H1 (cell line): ENCODE measurements around the gene ASCC2. TPM values are rescaled to one million over a fixed set of nuclear protein-coding genes. Genes with fewer than 3 reads are reported as not detected.

Experiments used
- CTCF ChIA-PET: fragments of 300-600 bp; sonication (Branson Sonifier 250); formaldehyde crosslinking; loops from one replicate; lab custom pipeline; 2021; ENCODE audit not compliant: partially characterized antibody; lab: Charles Lee
- POLR2A ChIA-PET: fragments of 300-600 bp; sonication (Branson Sonifier 250); formaldehyde crosslinking; loops from one replicate; lab custom pipeline; 2021; ENCODE audit warnings: inconsistent platforms; ENCODE audit not compliant: partially characterized antibody; lab: Charles Lee
- DNase-seq, 2 experiments: peaks; one replicate each; pipeline versions ENCODE4 v3.0.0 to v3.0.0-alpha.2; 2010 to 2022; ENCODE audit warnings: low spot score in 2 of 2, low read depth in 1 of 2, mixed read lengths in 1 of 2
- FAIRE-seq: peaks from 2 replicates; lab custom pipeline; 2011; peaks lifted over from hg19 to GRCh38; lab: Jason Lieb, UNC
- H2AFZ ChIP-seq: 2 replicates; pipeline ENCODE4 v1.8.1; 2012; ENCODE audit warnings: low read length, inconsistent platforms
- H2AK5ac ChIP-seq: 2 replicates; pipeline ENCODE4 v1.6.1; 2013; ENCODE audit warnings: low read depth, low read length
- H2BK120ac ChIP-seq: replicated peaks from 2 replicates; pipeline ENCODE3; 2013; ENCODE audit warnings: low read depth, low read length, inconsistent platforms
- H2BK12ac ChIP-seq: 2 replicates; pipeline ENCODE4 v1.6.1; 2013; ENCODE audit warnings: low read depth, low read length
- H2BK15ac ChIP-seq: 2 replicates; pipeline ENCODE4 v1.6.1; 2013; ENCODE audit warnings: low read length
- H2BK20ac ChIP-seq: 2 replicates; pipeline ENCODE4 v1.6.1; 2013; ENCODE audit warnings: low read length
- H2BK5ac ChIP-seq: 2 replicates; pipeline ENCODE4 v1.6.1; 2013; ENCODE audit warnings: low read depth, low read length
- H3K14ac ChIP-seq: 2 replicates; pipeline ENCODE4 v1.6.1; 2013; ENCODE audit warnings: inconsistent platforms; ENCODE audit not compliant: insufficient read length
- H3K18ac ChIP-seq: 2 replicates; pipeline ENCODE4 v1.6.1; 2013; ENCODE audit warnings: low read length; ENCODE audit errors: extremely low read depth
- H3K23ac ChIP-seq: 2 replicates; pipeline ENCODE4 v1.6.1; 2013; ENCODE audit warnings: inconsistent platforms; ENCODE audit not compliant: insufficient read length
- H3K23me2 ChIP-seq: 2 replicates; pipeline ENCODE4 v1.6.1; 2013; ENCODE audit warnings: low read depth, low read length
- H3K27ac ChIP-seq: 2 replicates; pipeline ENCODE4 v1.6.1; 2011; ENCODE audit warnings: low read depth, low read length, inconsistent platforms
- H3K27me3 ChIP-seq, 4 experiments: replicated peaks in 1 of 4; 1 replicate in 1 of 4; 2 replicates in 3 of 4; pipeline versions ENCODE4 v1.6.1 to v1.8.1; 2011 to 2013; ENCODE audit warnings: low read length in 3 of 4, mild to moderate bottlenecking in 3 of 4, inconsistent platforms in 2 of 4, mixed read lengths in 2 of 4, moderate library complexity in 1 of 4; ENCODE audit not compliant: control insufficient read depth in 3 of 4, insufficient read depth in 3 of 4; ENCODE audit errors: extremely low read depth in 1 of 4
- H3K36me3 ChIP-seq, 4 experiments: 2 replicates each; pipeline versions ENCODE4 v1.6.1 to v1.8.1; 2011 to 2013; ENCODE audit warnings: mild to moderate bottlenecking in 4 of 4, low read length in 3 of 4, moderate library complexity in 2 of 4, control low read depth in 1 of 4, inconsistent platforms in 1 of 4; ENCODE audit not compliant: insufficient read depth in 4 of 4, control insufficient read depth in 2 of 4
- H3K4ac ChIP-seq: replicated peaks from 2 replicates; pipeline ENCODE3; 2013; ENCODE audit warnings: low read length, low read depth, mixed read lengths, inconsistent platforms; ENCODE audit not compliant: insufficient read length
- H3K4me1 ChIP-seq, 4 experiments: replicated peaks in 1 of 4; 1 replicate in 1 of 4; 2 replicates in 3 of 4; pipeline versions ENCODE4 v1.6.1 to v1.8.1; 2011 to 2013; ENCODE audit warnings: low read length in 3 of 4, inconsistent platforms in 2 of 4, mixed read lengths in 1 of 4; ENCODE audit not compliant: insufficient read depth in 4 of 4, control insufficient read depth in 3 of 4
- H3K4me2 ChIP-seq, 2 experiments: 2 replicates each; pipeline versions ENCODE4 v1.6.1 to v1.8.1; 2011 to 2013; ENCODE audit warnings: low read depth in 2 of 2, low read length in 2 of 2, control low read depth in 1 of 2, inconsistent platforms in 1 of 2, mild to moderate bottlenecking in 1 of 2; ENCODE audit not compliant: insufficient read depth in 1 of 2
- H3K4me3 ChIP-seq, 4 experiments: fragments of 200-600, 300-600 bp in 1 of 4; sonication (generic), shearing (Covaris generic), sonication (Bioruptor Twin) in 1 of 4; 2 replicates each; pipeline versions ENCODE4 v1.5.1 to v1.8.1; 2011 to 2016; ENCODE audit warnings: low read length in 4 of 4, low read depth in 3 of 4, control low read depth in 2 of 4, inconsistent platforms in 2 of 4, mild to moderate bottlenecking in 2 of 4, mixed read lengths in 1 of 4, moderate library complexity in 1 of 4; ENCODE audit not compliant: insufficient read depth in 2 of 4; ENCODE audit errors: extremely low read depth in 1 of 4
- H3K56ac ChIP-seq: replicated peaks from 2 replicates; pipeline ENCODE3; 2013; ENCODE audit warnings: low read depth, mild to moderate bottlenecking, mixed read lengths, low read length, inconsistent platforms; ENCODE audit not compliant: insufficient read length
- H3K79me1 ChIP-seq: 2 replicates; pipeline ENCODE4 v1.6.1; 2013; ENCODE audit warnings: low read depth, low read length, control low read depth
- H3K79me2 ChIP-seq, 2 experiments: 2 replicates each; pipeline versions ENCODE4 v1.6.1 to v1.8.1; 2012 to 2013; ENCODE audit warnings: low read length in 2 of 2, mild to moderate bottlenecking in 2 of 2, inconsistent platforms in 1 of 2; ENCODE audit not compliant: insufficient read depth in 2 of 2, control insufficient read depth in 1 of 2
- H3K9ac ChIP-seq, 4 experiments: replicated peaks in 1 of 4; 1 replicate in 1 of 4; 2 replicates in 3 of 4; pipeline versions ENCODE4 v1.6.1 to v1.8.1; 2011 to 2013; ENCODE audit warnings: low read depth in 3 of 4, low read length in 3 of 4, control low read depth in 2 of 4, mild to moderate bottlenecking in 2 of 4, moderate library complexity in 2 of 4, inconsistent platforms in 1 of 4; ENCODE audit errors: extremely low read depth in 1 of 4
- H3K9me3 ChIP-seq, 2 experiments: 2 replicates each; pipeline versions ENCODE4 v1.6.1 to v1.8.1; 2012 to 2013; ENCODE audit warnings: mild to moderate bottlenecking in 2 of 2, moderate library complexity in 2 of 2, control low read depth in 1 of 2, inconsistent platforms in 1 of 2, low read depth in 1 of 2, low read length in 1 of 2, mixed read lengths in 1 of 2; ENCODE audit not compliant: insufficient read depth in 2 of 2
- H4K20me1 ChIP-seq, 2 experiments: replicated peaks in 1 of 2; 2 replicates each; pipeline versions ENCODE3 to v1.8.1; 2011 to 2013; ENCODE audit warnings: inconsistent platforms in 2 of 2, low read length in 2 of 2, mild to moderate bottlenecking in 1 of 2; ENCODE audit not compliant: insufficient read depth in 2 of 2, control insufficient read depth in 1 of 2
- H4K5ac ChIP-seq: 2 replicates; pipeline ENCODE4 v1.6.1; 2013; ENCODE audit warnings: low read length, low read depth, mixed read lengths, inconsistent platforms; ENCODE audit not compliant: insufficient read length
- H4K8ac ChIP-seq: 2 replicates; pipeline ENCODE4 v1.8.0; 2013; ENCODE audit warnings: mild to moderate bottlenecking, moderate library complexity, low read length, inconsistent platforms; ENCODE audit not compliant: insufficient read depth; ENCODE audit errors: extremely low read depth
- H4K91ac ChIP-seq: replicated peaks from 2 replicates; pipeline ENCODE3; 2013; ENCODE audit warnings: low read length, mixed read lengths, inconsistent platforms; ENCODE audit not compliant: insufficient read length
- BCL11A ChIP-seq, 2 experiments: IDR thresholded peaks; one replicate each; pipeline ENCODE4 v1.6.1; 2011; ENCODE audit warnings: low read depth in 2 of 2, low read length in 2 of 2, mild to moderate bottlenecking in 2 of 2
- EGR1 ChIP-seq: IDR thresholded peaks from 2 replicates; pipeline ENCODE4 v1.6.1; 2011; ENCODE audit warnings: low read depth, low read length, borderline replicate concordance
- JUND ChIP-seq: IDR thresholded peaks from 2 replicates; pipeline ENCODE4 v1.6.1; 2011; ENCODE audit warnings: mild to moderate bottlenecking, improper control_type of control experiment, low read length
- KDM5A ChIP-seq: fragments of 200-600 bp; IDR thresholded peaks from 2 replicates; pipeline ENCODE4 v1.7.1; 2012; ENCODE audit warnings: mild to moderate bottlenecking, low read length, inconsistent platforms, mixed read lengths
- RAD21 ChIP-seq, 2 experiments: IDR thresholded peaks in 1 of 2; conservative IDR thresholded peaks in 1 of 2; 2 replicates each; pipeline ENCODE4 v1.6.1; 2011; ENCODE audit warnings: low read depth in 2 of 2, low read length in 2 of 2, improper control_type of control experiment in 1 of 2, inconsistent platforms in 1 of 2, mild to moderate bottlenecking in 1 of 2, moderate library complexity in 1 of 2
- TEAD4 ChIP-seq: IDR thresholded peaks from 2 replicates; pipeline ENCODE4 v1.6.1; 2012; ENCODE audit warnings: low read depth, low read length, inconsistent platforms, mixed read lengths
- WGBS, 2 experiments: shearing (Covaris generic) in 1 of 2; methylation state at CpG; one replicate each; pipeline versions ENCODE4 v1.1.6 to v1.1.7; 2013 to 2015; ENCODE audit warnings: low lambda C conversion rate in 2 of 2, mixed read lengths in 2 of 2, inconsistent platforms in 1 of 2, low coverage in 1 of 2, missing lambda C conversion rate in 1 of 2; ENCODE audit not compliant: insufficient replicate concordance in 2 of 2, insufficient coverage in 1 of 2, insufficient read length in 1 of 2; ENCODE audit errors: extremely low coverage in 1 of 2, missing lambda C conversion rate in 1 of 2; 5-methylcytosine and 5-hydroxymethylcytosine counted together
- polyA plus RNA-seq, 7 experiments: library from polyadenylated mRNA; depleted of rRNA in 3 of 7; stranded (reverse) in 5 of 7; unstranded in 2 of 7; fragments of >200 nt in 5 of 7; fragments of 200-250 nt in 2 of 7; gene quantifications; 1 replicate in 5 of 7; 2 replicates in 1 of 7; 4 replicates in 1 of 7; pipeline versions ENCODE4 v1.2.1 to v1.2.3, GENCODE V29; 2011 to 2013; ENCODE audit warnings: missing spikeins in 2 of 7, mixed read lengths in 2 of 7
- total RNA-seq: library from RNA; stranded (reverse); fragmentation: NEBNext Ultra II Directional; extraction: Animal tissue kit (Norgen Biotek cat#: 25700); gene quantifications from 2 replicates; pipeline ENCODE4 v1.2.1, GENCODE V29; 2021
- TF ChIP-seq, protein P1 (sequence below): IDR thresholded peaks from 2 replicates; pipeline ENCODE4 v1.6.1; 2012; ENCODE audit warnings: low read length, inconsistent platforms

The ASCC2 gene
- total and polyA plus RNA-seq, 2 of the 8 experiments (the other 6 are each of a cell fraction or from before 2014, with no cell fraction given): 35.0 to 35.8 TPM

DNA sequence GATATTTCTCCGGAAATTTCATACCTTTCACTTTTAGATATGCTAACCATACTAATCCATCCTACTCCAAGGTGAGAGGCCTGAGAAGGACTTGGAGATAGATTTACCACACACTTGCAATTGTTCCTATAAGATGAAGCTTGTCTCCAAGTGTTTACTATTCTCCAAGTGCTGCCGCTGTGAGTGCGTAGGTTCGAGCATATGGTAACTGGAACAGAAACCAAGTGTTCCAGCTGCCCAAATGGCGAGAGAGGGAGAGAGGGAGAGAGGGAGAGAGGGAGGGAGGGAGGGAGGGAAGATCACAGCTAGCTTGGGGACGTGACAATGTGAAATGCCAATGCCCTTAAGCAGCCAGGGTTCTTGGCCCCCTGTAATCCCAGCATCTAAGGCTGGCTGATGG, 21.5 kb downstream of the ASCC2 start:
- Histone ChIP-seq H2BK12ac (no peak overlapping the region), H3K14ac (no peak overlapping the region), H3K4me3 (no peak overlapping the region), H3K56ac (no peak overlapping the region), H2BK5ac (no peak overlapping the region), H3K4me2 (no peak overlapping the region), H3K36me3 (peaks cover 3 to 35% (median 21%) of the 10 kb centered on the region in 4 experiments; a peak in 7 of 8 replicates), H2BK15ac (no peak overlapping the region), H3K79me1 (no peaks in the 10 kb centered on the region), H4K91ac (no peak overlapping the region), H3K23me2 (no peaks in the 10 kb centered on the region), H2AK5ac (no peak overlapping the region), H3K9me3 (no peaks in the 10 kb centered on the region), H3K79me2 (no peaks in the 10 kb centered on the region), H3K27ac (no peak overlapping the region), H4K8ac (no peak overlapping the region), H3K23ac (no peak overlapping the region), H3K9ac (no peak overlapping the region), H2AFZ (no peak overlapping the region), H3K27me3 (no peaks in the 10 kb centered on the region), H3K18ac (no peak overlapping the region), H3K4me1 (no peaks in the 10 kb centered on the region), H2BK120ac (no peak overlapping the region), H4K20me1 (peaks cover under 1 to 3% of the 10 kb centered on the region in 2 experiments), H2BK20ac (no peak overlapping the region), H3K4ac (no peak overlapping the region), H4K5ac (no peak overlapping the region)
- no peak for FAIRE-seq
- 94% methylated on average over 4 of the region's 6 CpGs; no CpG with 5 or more reads in 1 of the 2 experiments for WGBS, 2 experiments
- TF ChIP-seq EGR1 (no peak), JUND (no peak), BCL11A (IDR thresholded peaks at IDR 0.05; ENCODE audit: low read depth in 2 of 2, low read length in 2 of 2) (no peak), RAD21 (IDR thresholded peaks at IDR 0.05 in 1 of 2, conservative IDR thresholded peaks at IDR 0.05 in 1 of 2; ENCODE audit: low read depth in 2 of 2, low read length in 2 of 2) (no peak), TEAD4 (no peak), KDM5A (no peak)
- TF ChIP-seq, protein P1, sequence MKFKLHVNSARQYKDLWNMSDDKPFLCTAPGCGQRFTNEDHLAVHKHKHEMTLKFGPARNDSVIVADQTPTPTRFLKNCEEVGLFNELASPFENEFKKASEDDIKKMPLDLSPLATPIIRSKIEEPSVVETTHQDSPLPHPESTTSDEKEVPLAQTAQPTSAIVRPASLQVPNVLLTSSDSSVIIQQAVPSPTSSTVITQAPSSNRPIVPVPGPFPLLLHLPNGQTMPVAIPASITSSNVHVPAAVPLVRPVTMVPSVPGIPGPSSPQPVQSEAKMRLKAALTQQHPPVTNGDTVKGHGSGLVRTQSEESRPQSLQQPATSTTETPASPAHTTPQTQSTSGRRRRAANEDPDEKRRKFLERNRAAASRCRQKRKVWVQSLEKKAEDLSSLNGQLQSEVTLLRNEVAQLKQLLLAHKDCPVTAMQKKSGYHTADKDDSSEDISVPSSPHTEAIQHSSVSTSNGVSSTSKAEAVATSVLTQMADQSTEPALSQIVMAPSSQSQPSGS: no peak
- DNase-seq: no peak
- ChIA-PET CTCF (interaction anchor here (1.3 to 2.0 kb wide), 6 partner anchors 10 to 189 kb away, joined by 3 to 14 read pairs (median 4); no protein-coding TSS in a partner anchor), POLR2A (interaction anchor here (0.6 kb wide), 1 partner anchor 13 kb away, joined by 5 read pairs; no protein-coding TSS in a partner anchor)
